GM19455 (cell line): Measurements from ENCODE around the gene PWP1.
"Not testable (repeated sequence)": the region's sequence is repeated elsewhere in the genome, so short reads cannot be mapped to it uniquely, and the experiment has no call there.

Experiments used
- ATAC-seq: cut with Tn5 transposase; IDR thresholded peaks from one replicate; pipeline ENCODE4 v1.9.1; 2021; ENCODE audit not compliant: unreplicated experiment

PWP1 gene

DNA sequence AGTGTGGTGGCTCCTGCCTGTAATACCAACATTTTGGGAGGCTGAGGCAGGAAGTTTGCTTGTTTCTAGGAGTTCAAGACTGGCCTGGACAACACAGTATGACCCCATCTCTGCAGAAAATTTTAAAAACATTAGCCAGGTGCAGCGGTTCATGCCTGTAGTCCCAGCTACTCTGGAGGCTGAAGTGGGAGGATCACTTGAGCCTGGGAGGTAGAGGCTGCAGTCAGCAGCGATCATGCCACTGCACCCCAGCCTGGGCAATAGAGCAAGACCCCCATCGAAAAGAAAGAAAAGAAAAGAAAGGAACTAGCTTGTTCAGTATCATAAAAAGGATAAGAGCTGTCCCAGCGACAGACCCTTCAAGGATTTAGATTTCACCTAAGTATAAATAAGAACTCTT is 18.1 kb upstream of the PWP1 start:
- ATAC-seq, result no peak

DNA sequence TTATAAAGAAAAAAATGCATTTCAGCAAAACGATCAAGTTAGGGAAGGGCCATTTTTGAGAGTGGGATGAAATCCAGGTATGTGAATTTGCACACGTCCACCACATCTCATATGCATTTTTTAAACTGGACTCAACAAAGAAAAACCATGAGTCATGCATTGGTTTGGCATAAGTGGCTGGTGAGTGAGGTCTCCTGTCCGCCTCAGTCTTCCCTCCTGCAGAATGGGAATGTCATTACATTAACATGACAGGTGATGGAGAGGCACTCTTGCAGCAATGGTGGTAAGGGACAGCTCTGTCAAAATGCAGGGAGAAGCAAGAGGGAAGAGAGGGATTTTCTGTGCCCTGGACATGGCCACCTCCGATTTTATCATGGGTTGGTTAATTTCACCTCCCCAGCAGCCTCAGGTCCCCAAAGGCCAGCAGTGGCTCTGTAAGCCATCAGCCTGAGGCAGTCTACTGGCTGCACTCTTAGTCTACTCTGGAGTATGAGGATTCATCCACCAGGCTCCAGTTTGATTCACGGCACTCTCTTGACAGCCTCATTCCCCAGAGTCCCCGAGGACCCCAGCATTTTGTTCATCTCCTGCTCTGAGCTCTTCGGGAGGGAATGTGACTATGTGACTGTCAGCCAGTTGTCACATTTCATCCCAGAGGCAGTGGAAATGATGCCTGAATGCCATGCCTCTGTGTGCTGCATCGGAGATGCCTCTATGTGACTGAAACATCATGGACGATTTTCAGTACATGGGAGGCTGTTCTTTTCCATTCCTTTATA is 17.1 kb upstream of the PWP1 start:
- ATAC-seq, result no peak

DNA sequence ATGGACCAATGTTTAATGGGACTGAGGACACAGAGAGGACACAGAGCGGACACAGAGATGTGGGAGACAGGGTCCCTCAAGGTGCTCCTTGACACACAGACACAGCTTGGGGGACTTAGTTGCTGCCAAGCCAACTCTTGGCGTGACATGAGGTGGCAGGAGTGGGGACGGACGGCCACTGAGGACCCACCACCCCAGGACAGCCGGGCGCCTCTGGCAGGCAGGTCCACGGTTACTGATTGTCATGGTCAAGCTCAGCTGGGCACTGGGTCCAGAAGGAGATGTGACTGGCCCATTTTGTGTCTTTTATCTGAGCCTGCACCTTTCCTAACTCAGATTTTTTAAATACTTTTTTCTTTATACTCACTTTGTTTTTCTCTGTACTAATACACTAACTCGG is 15.7 kb upstream of the PWP1 start:
- no peak for ATAC-seq

GRCh38 chr12:107670999-107671643 is 14.5 kb upstream of the PWP1 start:
- ATAC-seq, result no peak

DNA sequence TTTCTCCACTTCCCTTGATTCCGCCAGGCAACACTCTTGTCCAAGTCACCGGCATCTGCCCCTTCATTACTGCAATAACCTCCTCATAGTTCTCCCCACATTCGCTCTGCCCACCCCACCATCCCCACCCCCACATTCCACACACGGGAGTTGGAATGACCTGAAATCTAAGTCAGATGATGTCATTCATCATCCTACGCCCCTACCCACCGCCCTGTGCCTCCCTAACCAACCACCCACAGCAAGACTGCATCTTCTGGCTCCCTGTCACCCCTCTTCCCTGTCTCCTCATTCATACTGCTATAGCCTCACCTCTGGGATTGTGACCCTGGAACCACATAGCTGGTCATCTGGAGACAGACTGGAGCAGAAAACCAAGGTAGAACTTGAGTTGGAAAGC is 7.9 kb upstream of the PWP1 start:
- ATAC-seq, result no peak

DNA sequence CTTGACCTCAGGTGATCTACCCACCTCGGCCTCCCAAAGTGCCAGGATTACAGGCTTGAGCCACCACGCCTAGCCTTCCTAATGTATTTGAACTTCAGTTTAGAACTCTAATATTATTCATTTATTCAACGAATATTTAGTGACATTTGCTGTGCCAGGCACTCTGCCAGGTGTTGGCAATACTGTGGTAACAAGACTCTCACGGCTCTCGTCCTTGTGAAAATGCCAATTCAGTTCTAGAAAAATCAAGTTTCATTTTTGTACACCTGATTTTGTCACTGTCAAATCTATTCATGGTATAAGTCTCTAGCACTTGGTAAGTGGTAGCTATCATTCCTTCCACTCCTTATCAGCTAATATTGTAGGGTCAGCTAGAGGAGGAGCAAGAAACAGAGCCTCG is 6.3 kb upstream of the PWP1 start:
- ATAC-seq, result no peak

DNA sequence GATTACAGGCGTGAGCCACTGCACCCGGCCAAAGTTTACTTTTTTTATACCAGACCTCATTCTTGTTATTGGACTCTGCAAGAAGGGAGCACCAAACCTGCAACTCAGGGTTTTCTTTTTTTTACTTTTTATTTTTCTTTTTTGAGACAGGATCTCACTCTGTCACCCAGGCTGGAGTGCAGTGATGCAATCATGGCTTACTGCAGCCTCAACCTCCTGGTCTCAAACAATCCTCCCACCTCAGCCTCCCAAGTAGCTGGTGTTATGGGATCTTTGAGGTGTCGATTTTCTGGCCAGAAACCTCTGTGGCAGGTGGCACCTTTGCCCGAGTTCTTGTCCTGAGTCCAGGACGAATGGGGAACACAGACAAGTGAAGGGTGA is 4.2 kb upstream of the PWP1 start:
- ATAC-seq, result no peak

GRCh38 chr12:107681836-107682820 is 3.5 kb upstream of the PWP1 start:
- no peak for ATAC-seq

- no peak for ATAC-seq
Measured at GRCh38 chr12:107684029-107684795, 1.4 kb upstream of the PWP1 start.

DNA sequence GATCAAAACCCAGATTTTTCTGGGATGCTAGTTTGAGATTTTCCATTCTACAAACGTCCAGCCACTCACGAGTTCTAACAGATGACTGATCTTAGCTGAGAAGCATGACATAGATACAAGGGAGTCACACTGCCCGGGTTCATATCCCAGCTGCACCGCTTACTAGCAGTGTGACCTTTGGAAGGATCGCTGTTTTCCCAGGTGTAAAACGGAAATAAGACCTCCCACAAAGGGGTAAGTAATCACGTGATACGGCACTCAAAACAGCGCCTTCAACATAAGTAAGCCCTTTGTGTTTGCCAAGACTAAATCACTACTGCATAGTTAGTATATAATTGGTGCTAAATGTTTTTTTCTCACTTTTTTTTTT is 624 bp upstream of the PWP1 start:
- ATAC-seq, result no peak

GRCh38 chr12:107695772-107696171 is 10.2 kb downstream of the PWP1 start:
- ATAC-seq, result not testable (repeated sequence)

- no peak for ATAC-seq
Measured at GRCh38 chr12:107702106-107702505, 16.5 kb downstream of the PWP1 start.

DNA sequence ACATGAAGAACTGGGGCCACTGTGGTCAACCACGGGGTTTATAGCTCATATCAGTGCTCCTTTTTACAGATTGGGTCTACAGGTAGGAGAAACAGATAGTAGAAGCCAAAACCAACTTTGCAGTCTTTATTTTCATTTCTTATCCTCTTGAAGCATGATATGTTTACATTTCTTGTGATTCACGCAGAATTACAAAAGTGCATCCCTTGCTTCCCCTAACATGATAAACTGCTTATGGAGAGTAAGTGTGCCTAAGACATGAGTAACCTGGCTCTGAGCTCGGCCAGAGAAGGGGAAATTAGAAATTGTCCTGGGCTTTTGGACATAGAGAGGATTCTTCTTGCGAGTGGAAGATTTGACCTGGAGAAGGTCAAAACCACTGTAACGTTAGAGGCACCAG is 18.4 kb downstream of the PWP1 start:
- no peak for ATAC-seq

- ATAC-seq, result not testable (repeated sequence)
Measured at GRCh38 chr12:107705522-107705921, 19.9 kb downstream of the PWP1 start.

DNA sequence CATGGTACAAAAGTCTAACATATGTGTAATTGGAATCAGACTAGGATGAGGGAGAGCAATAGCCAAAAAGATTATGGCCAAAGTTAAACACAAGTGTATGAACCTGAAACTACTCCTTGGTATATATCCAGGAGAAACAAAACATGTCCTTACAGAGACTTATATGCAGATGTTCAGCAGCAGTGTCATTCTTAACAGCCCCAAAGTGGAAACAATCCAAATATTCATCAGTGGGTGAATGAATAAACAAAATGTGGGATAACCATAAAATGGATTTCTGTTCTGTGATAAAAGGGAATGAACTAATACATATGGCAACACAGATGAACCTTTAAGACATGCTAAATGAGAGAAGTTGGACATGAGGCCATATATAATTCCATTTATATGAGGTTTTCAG is 30.2 kb downstream of the PWP1 start:
- no peak for ATAC-seq

DNA sequence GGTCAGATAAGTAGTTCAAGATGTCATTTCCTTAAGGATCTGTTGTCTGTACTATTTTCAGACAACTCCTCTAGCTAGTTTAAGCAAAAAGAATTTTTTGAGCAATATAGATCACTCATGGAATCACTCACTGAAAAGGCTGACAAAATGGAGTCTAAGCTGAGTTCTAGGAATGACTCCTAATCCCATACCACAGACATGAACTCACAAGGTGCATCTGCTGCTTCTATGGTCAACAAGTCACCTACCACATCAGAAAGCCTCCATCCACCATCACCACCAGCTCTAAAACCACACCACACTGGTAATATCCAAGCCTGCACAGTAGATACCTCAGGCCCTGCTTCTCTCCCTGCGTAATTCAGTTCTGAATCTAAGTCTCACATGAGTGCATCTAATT is 33.0 kb downstream of the PWP1 start:
- no peak for ATAC-seq

GRCh38 chr12:107727327-107727726 is 41.7 kb downstream of the PWP1 start:
- ATAC-seq, result not testable (repeated sequence)

GRCh38 chr12:107727742-107728141 is 42.1 kb downstream of the PWP1 start:
- not testable (repeated sequence) for ATAC-seq

DNA sequence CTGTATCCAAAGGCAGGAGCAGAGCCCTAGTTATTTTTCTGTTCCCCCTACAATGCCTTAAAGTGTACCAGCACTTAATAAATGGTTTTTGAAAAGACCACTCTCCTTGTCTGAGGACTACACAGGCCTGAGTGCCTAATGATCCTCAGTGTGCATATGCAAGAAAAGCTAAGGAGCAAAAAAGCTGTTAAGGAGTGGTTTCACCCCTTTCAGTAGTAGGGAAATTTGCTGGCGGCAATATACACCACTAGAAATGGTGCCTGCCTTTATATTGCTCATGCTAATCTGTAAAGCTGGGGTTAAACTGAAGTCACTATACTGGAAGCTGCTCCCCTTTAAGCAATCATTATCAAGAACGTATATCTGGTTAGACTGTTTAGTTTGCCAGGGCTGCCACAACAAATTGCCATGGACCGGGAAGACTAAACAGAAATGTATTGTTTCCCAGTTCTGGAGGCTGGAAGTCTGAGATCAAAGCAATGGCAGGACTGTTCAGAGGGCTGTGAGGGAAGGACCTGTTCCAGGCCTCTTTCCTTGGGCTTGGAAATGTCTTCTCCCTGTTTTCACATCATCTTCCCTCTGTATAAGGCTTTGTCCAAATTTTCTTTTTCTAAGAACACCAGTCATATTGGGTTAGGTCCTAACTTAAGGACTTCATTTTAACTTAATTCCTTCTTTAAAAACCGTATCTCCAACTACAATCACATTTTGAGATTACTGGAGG is 45.2 kb downstream of the PWP1 start:
- ATAC-seq, result no peak

DNA sequence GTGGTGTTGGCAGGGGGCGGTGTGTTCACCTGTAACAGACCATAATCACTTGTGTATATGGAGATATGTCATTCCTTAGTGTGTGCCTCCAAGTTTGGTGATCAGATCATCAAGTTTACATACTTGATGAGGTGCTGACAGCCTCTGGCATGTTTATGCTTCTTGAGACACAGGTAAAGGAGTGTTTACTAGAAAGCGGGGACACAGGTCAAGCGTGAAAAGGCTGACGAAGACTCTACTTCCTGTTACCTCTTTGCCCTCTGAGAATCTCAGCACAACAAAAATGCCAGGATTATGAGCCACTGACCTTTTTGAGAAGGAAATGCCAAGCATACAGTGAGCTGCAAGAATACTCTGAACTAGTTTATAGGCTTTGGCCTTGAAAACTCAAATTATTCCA is 45.8 kb downstream of the PWP1 start:
- no peak for ATAC-seq
